ENCODE measurements around the gene NKAIN2. TPM values are rescaled to one million over a fixed set of nuclear protein-coding genes. Genes with fewer than 3 reads are reported as not detected.
"Not testable (repeated sequence)": the region's sequence is repeated elsewhere in the genome, so short reads cannot be mapped to it uniquely, and the experiment has no call there.

NKAIN2 gene
- total RNA-seq, 2 donors from 2014 or later, result not detected

GRCh38 chr6:123994168-123994567, 190.5 kb downstream of the NKAIN2 start:
- Mint-ChIP-seq H3K9me3 (no peaks in the 10 kb centered on the region), H3K4me1 (no peaks in the 10 kb centered on the region), H3K27me3 (no peaks in the 10 kb centered on the region), H3K27ac (no peak overlapping the region), H3K36me3 (ENCODE audit: low read depth) (no peaks in the 10 kb centered on the region), H3K4me3 (no peak overlapping the region)
- no peak for ATAC-seq (replicated peaks)

- no peaks in the 10 kb centered on the region for H3K4me1 Mint-ChIP-seq
- ATAC-seq (replicated peaks), result no peak
- H3K9me3 Mint-ChIP-seq, result no peaks in the 10 kb centered on the region
- no peaks in the 10 kb centered on the region for H3K36me3 Mint-ChIP-seq (ENCODE audit: low read depth)
- H3K4me3 Mint-ChIP-seq, result no peak overlapping the region
- H3K27me3 Mint-ChIP-seq, result no peaks in the 10 kb centered on the region
- no peak overlapping the region for H3K27ac Mint-ChIP-seq
Observed at GRCh38 chr6:123994891-123995635, 191.4 kb downstream of the NKAIN2 start.

- H3K27me3 Mint-ChIP-seq, result no peaks in the 10 kb centered on the region
- H3K9me3 Mint-ChIP-seq, result no peaks in the 10 kb centered on the region
Observed at GRCh38 chr6:123997223-123997622, 193.6 kb downstream of the NKAIN2 start.

DNA sequence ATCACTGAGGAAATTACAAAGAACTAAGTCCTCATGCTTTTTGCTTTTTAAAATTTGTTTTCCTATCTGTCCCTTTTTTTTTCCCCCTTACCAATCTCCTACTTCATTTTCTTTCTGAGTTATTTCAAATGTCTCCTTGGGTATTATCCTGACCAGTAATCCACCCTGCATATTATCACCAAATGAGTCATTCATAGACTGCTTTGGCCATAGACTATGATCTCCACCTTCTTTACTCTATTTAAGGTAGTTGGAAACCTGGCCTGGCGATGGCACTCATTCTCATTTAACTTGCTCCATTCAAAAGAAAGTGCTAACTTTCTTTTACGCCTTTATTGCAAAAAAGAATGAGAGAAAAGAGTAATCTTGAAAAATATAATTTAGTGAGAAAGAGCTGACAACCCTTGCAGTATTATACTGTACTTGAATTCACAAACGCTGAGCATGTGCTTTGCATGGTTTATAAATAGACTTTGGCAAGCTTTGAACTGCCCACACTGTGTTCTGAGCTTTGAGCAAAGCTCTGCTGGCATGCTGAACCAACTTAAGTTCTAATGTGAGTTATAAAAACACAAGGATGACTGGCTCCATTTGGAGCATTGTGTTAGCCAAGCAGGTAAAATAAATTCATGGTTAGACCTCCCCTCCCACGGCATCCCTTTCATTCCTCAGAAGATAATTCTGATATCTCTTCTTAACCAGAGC, 198.9 kb downstream of the NKAIN2 start:
- no peak overlapping the region for H3K27ac Mint-ChIP-seq
- no peaks in the 10 kb centered on the region for H3K27me3 Mint-ChIP-seq
- no peak for ATAC-seq (replicated peaks)
- no peaks in the 10 kb centered on the region for H3K36me3 Mint-ChIP-seq (ENCODE audit: low read depth)
- no peak overlapping the region for H3K4me3 Mint-ChIP-seq
- H3K4me1 Mint-ChIP-seq, result no peaks in the 10 kb centered on the region
- H3K9me3 Mint-ChIP-seq, result no peaks in the 10 kb centered on the region

More at GRCh38 chr6:123997223-123997622, 193.6 kb downstream of the NKAIN2 start:
- no peak overlapping the region for H3K27ac Mint-ChIP-seq
- no peak overlapping the region for H3K4me3 Mint-ChIP-seq
- no peaks in the 10 kb centered on the region for H3K36me3 Mint-ChIP-seq (ENCODE audit: low read depth)
- no peaks in the 10 kb centered on the region for H3K4me1 Mint-ChIP-seq
- no peak for ATAC-seq (replicated peaks)

GRCh38 chr6:124007266-124007665, 203.6 kb downstream of the NKAIN2 start:
- Mint-ChIP-seq H3K4me1 (no peaks in the 10 kb centered on the region), H3K9me3 (peaks cover 3% of the 10 kb centered on the region), H3K4me3 (no peak overlapping the region), H3K27me3 (no peaks in the 10 kb centered on the region), H3K27ac (no peak overlapping the region), H3K36me3 (ENCODE audit: low read depth) (no peaks in the 10 kb centered on the region)
- no peak for ATAC-seq (replicated peaks)

GRCh38 chr6:124008000-124008987, 204.6 kb downstream of the NKAIN2 start:
- Mint-ChIP-seq H3K27ac (no peak overlapping the region), H3K4me3 (no peak overlapping the region), H3K36me3 (ENCODE audit: low read depth) (no peaks in the 10 kb centered on the region), H3K27me3 (no peaks in the 10 kb centered on the region), H3K4me1 (no peaks in the 10 kb centered on the region), H3K9me3 (peaks cover 3% of the 10 kb centered on the region)
- ATAC-seq (replicated peaks), result no peak

DNA sequence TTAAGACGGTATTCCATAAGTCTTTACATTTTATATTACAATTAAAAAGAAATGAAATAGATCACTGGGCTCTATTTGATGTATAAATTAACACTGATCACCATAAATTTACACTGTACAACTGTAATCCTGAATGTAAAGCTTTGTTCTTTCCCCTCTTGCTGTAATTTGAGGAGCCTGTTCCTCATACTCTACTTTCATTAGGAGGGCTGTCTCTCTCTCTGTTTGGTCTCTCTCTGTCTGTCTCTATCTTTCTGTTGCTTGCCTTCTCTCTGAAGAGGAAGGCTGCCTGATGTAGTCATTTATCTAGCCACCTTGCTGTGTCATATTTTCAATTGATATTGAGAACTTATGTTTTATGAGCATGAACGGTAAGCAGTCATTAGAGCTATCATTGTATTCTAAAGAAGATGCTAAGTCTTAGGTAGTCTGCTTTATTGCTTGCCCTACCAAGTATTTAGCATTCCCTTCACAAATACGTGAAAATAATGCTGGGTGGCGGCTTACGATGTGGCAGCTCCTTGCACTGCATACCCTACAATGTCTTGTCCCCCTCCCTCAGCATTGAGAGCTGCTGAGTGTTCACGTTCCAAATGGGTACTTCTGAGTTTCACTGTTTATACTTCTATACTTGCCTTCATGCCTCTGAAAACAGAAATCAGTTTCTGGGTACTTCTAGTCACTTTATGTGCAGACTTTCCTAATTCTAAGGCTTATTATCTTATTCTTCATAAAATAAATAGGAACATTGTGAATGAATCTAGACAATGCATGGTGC, 205.5 kb downstream of the NKAIN2 start:
- ATAC-seq (replicated peaks), result no peak
- H3K9me3 Mint-ChIP-seq, result peaks cover 3% of the 10 kb centered on the region

DNA sequence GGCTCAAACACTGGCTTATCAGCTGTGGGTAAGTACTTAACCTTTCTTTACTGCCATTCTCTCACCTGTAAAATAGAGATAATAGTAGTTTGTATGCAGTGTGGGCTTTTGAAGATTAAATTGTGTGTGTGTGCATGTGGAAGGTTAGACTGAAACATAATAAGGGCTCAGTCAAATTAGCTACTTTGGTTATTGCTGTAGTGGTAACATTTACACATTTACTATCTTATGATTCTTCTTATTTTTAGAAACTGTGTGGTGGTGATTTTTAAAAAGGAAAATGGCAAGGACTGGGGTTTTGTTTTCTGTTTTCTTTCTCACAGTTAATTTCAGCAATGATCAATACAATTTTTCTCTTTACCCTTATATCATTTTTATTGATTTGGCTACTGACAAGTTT, 206.9 kb downstream of the NKAIN2 start:
- H3K27me3 Mint-ChIP-seq, result no peaks in the 10 kb centered on the region
- H3K9me3 Mint-ChIP-seq, result peaks cover 3% of the 10 kb centered on the region
- H3K27ac Mint-ChIP-seq, result no peak overlapping the region
- H3K4me1 Mint-ChIP-seq, result no peaks in the 10 kb centered on the region
- H3K4me3 Mint-ChIP-seq, result no peak overlapping the region
- no peaks in the 10 kb centered on the region for H3K36me3 Mint-ChIP-seq (ENCODE audit: low read depth)
- no peak for ATAC-seq (replicated peaks)

More for the DNA sequence above, 205.5 kb downstream of the NKAIN2 start:
- H3K27me3 Mint-ChIP-seq, result no peaks in the 10 kb centered on the region
- H3K4me1 Mint-ChIP-seq, result no peaks in the 10 kb centered on the region
- no peak overlapping the region for H3K4me3 Mint-ChIP-seq
- H3K27ac Mint-ChIP-seq, result no peak overlapping the region
- H3K36me3 Mint-ChIP-seq (ENCODE audit: low read depth), result no peaks in the 10 kb centered on the region

DNA sequence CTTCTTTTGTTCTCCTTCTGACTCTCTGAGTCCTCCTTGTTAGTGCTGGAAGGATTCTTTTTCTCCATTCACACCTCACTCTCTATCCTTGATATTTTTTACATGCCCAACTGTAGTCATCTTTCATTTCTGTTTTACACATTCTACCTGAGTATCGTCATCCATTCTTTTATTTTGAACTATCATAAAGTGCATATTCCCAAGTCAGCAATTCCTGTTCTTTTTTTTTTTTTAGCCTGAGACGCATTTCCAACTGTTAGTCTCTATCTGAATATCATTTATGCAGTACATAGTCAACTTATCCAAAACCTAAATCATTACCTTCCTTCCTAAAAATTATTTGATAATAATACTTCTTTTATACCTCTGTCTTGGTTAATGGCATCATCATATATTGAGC, 207.5 kb downstream of the NKAIN2 start:
- Mint-ChIP-seq H3K36me3 (ENCODE audit: low read depth) (no peaks in the 10 kb centered on the region), H3K27me3 (no peaks in the 10 kb centered on the region), H3K4me1 (no peaks in the 10 kb centered on the region), H3K4me3 (no peak overlapping the region), H3K9me3 (peaks cover 3% of the 10 kb centered on the region), H3K27ac (no peak overlapping the region)
- no peak for ATAC-seq (replicated peaks)

DNA sequence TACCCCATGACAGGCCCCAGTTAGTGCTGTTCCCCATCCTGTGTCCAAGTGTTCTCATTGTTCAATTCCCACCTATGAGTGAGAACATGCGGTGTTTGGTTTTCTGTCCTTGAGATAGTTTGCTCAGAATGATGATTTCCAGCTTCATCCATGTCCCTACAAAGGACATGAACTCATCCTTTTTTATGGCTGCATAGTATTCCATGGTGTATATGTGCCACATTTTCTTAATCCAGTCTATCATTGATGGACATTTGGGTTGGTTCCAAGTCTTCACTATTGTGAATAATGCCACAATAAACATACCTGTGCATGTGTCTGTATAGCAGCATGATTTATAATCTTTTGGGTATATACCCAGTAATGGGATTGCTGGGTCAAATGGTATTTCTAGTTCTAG, 218.4 kb downstream of the NKAIN2 start:
- not testable (repeated sequence) for ATAC-seq (replicated peaks); H3K27ac Mint-ChIP-seq; H3K9me3 Mint-ChIP-seq; H3K4me3 Mint-ChIP-seq; H3K36me3 Mint-ChIP-seq (ENCODE audit: low read depth); H3K27me3 Mint-ChIP-seq; H3K4me1 Mint-ChIP-seq

- H3K4me1 Mint-ChIP-seq, result no peaks in the 10 kb centered on the region
- no peak for ATAC-seq (replicated peaks)
- H3K27ac Mint-ChIP-seq, result no peak overlapping the region
- no peaks in the 10 kb centered on the region for H3K36me3 Mint-ChIP-seq (ENCODE audit: low read depth)
- peaks cover 5% of the 10 kb centered on the region for H3K9me3 Mint-ChIP-seq
- H3K27me3 Mint-ChIP-seq, result no peaks in the 10 kb centered on the region
- H3K4me3 Mint-ChIP-seq, result no peak overlapping the region
Observed at GRCh38 chr6:124022641-124023040, 219.0 kb downstream of the NKAIN2 start.

- Mint-ChIP-seq H3K4me1 (no peaks in the 10 kb centered on the region), H3K27ac (no peak overlapping the region), H3K9me3 (no peaks in the 10 kb centered on the region), H3K4me3 (no peak overlapping the region), H3K27me3 (no peaks in the 10 kb centered on the region), H3K36me3 (ENCODE audit: low read depth) (no peaks in the 10 kb centered on the region)
- no peak for ATAC-seq (replicated peaks)
Observed at GRCh38 chr6:124026694-124027093, 223.0 kb downstream of the NKAIN2 start.

GRCh38 chr6:124027392-124027791, 223.7 kb downstream of the NKAIN2 start:
- Mint-ChIP-seq H3K4me3 (no peak overlapping the region), H3K36me3 (ENCODE audit: low read depth) (no peaks in the 10 kb centered on the region), H3K27me3 (no peaks in the 10 kb centered on the region), H3K9me3 (no peaks in the 10 kb centered on the region), H3K27ac (no peak overlapping the region), H3K4me1 (no peaks in the 10 kb centered on the region)
- ATAC-seq (replicated peaks), result no peak

- ATAC-seq (replicated peaks), result no peak
- Mint-ChIP-seq H3K27me3 (no peaks in the 10 kb centered on the region), H3K4me1 (no peaks in the 10 kb centered on the region), H3K27ac (no peak overlapping the region), H3K36me3 (ENCODE audit: low read depth) (no peaks in the 10 kb centered on the region), H3K9me3 (no peaks in the 10 kb centered on the region), H3K4me3 (no peak overlapping the region)
Observed at GRCh38 chr6:124028117-124028516, 224.5 kb downstream of the NKAIN2 start.

All from activated T-helper 17 cell treated with anti-CD3 and anti-CD28 coated beads, Interleukin-2, amount 50 U/mL, for 72 hours (primary cell).